ENCODE measurements around the gene TSPO2. TPM values are rescaled to one million over a fixed set of nuclear protein-coding genes. Genes with fewer than 3 reads are reported as not detected.

TSPO2 gene
- total RNA-seq, 1 donor from 2014 or later: not detected

DNA sequence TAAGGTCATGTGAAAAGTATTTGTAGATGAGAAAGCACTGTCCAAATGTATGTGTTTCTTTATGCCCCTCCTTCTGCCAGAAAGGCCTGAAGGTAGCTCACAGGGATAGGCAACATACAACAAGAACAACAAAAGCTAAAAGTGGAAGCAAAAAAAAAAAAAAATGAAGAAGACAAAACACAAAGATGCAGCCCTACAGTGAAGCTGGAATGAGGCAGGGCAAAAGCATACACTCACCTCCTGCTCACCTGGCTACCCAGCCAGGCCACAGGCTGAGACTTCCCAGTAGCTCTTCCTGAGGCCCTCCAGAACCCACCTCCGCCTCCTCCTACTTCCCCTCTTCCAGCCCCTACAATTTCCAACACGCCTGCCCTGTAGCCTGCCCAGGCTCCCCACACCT is 5.7 kb upstream of the TSPO2 start:
- FAIRE-seq: no peak
- Histone ChIP-seq H3K36me3 (ENCODE audit: control insufficient read depth, insufficient read depth, low read length) (no peaks in the 10 kb centered on the region), H3K27me3 (ENCODE audit: control insufficient read depth, insufficient read depth, low read length) (no peaks in the 10 kb centered on the region), H3K4me3 (ENCODE audit: low read depth, low read length) (no peak overlapping the region)
- no peak for TF ChIP-seq CTCF (IDR thresholded peaks at IDR 0.05; ENCODE audit: insufficient read depth, low read length, severe bottlenecking)
- DNase-seq (ENCODE audit: low read depth): peak; percentile 69

GRCh38 chr6:41037107-41037900 is 5.0 kb upstream of the TSPO2 start:
- Histone ChIP-seq H3K27me3 (ENCODE audit: control insufficient read depth, insufficient read depth, low read length) (no peaks in the 10 kb centered on the region), H3K36me3 (ENCODE audit: control insufficient read depth, insufficient read depth, low read length) (no peaks in the 10 kb centered on the region), H3K4me3 (ENCODE audit: low read depth, low read length) (no peak overlapping the region)
- FAIRE-seq (no peak), DNase-seq (ENCODE audit: low read depth) (no peak)
- TF ChIP-seq CTCF (IDR thresholded peaks at IDR 0.05; ENCODE audit: insufficient read depth, low read length, severe bottlenecking): no peak

- no peak for TF ChIP-seq CTCF (IDR thresholded peaks at IDR 0.05; ENCODE audit: insufficient read depth, low read length, severe bottlenecking)
- Histone ChIP-seq H3K36me3 (ENCODE audit: control insufficient read depth, insufficient read depth, low read length) (no peaks in the 10 kb centered on the region), H3K4me3 (ENCODE audit: low read depth, low read length) (no peak overlapping the region), H3K27me3 (ENCODE audit: control insufficient read depth, insufficient read depth, low read length) (no peaks in the 10 kb centered on the region)
- DNase-seq (ENCODE audit: low read depth): no peak
- FAIRE-seq: no peak
Observed at GRCh38 chr6:41038205-41038604, 4.1 kb upstream of the TSPO2 start.

GRCh38 chr6:41039060-41039998 is 2.9 kb upstream of the TSPO2 start, which contains the start of gene UNC5CL:
TSS of gene UNC5CL (minus strand) at chr6:41039221. CDS start at chr6:41035074, 4,147 bp downstream.
- TF ChIP-seq CTCF (IDR thresholded peaks at IDR 0.05; ENCODE audit: insufficient read depth, low read length, severe bottlenecking): peak; percentile 84
- DNase-seq (ENCODE audit: low read depth) (peak; percentile 63), FAIRE-seq (peak; percentile 43)
- no peaks in the 10 kb centered on the region for H3K27me3 ChIP-seq (ENCODE audit: control insufficient read depth, insufficient read depth, low read length)
- H3K36me3 ChIP-seq (ENCODE audit: control insufficient read depth, insufficient read depth, low read length): no peaks in the 10 kb centered on the region
- H3K4me3 ChIP-seq (ENCODE audit: low read depth, low read length): no peak within 1 kb of the TSS

GRCh38 chr6:41040101-41040939 is 1.9 kb upstream of the TSPO2 start:
- H3K36me3 ChIP-seq (ENCODE audit: control insufficient read depth, insufficient read depth, low read length): no peaks in the 10 kb centered on the region
- FAIRE-seq (peak; percentile 73), DNase-seq (ENCODE audit: low read depth) (peak; percentile 84)
- no peak for TF ChIP-seq CTCF (IDR thresholded peaks at IDR 0.05; ENCODE audit: insufficient read depth, low read length, severe bottlenecking)
- no peaks in the 10 kb centered on the region for H3K27me3 ChIP-seq (ENCODE audit: control insufficient read depth, insufficient read depth, low read length)
- H3K4me3 ChIP-seq (ENCODE audit: low read depth, low read length): no peak overlapping the region

Data from bronchial epithelial cell (primary cell).